Measurements from ENCODE around the gene VCPKMT.

DNA sequence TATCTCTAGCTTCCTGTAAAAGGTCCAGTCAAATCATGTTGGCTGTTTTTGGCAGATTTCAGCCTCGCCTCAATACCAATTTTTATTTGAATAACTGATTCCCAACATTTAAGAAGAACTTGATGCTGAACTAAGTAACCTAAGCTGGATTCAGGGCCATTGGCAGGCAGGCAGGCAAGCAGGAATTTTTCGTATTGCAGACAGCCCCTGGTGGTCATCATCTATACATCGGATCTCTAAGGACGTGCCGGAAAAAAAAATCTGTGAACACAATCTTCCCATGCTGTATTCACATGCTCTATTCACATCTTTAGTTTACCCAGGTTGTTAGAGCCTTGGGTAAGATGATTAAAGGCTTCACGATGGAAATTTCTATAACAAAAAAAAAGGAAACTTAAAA, 7.0 kb downstream of the VCPKMT start:
- no peak for TF ChIP-seq POLR2AphosphoS5 (IDR thresholded peaks at IDR 0.05; ENCODE audit: borderline replicate concordance, low read depth, low read length)
- no peak for TF ChIP-seq EZH2 (IDR thresholded peaks at IDR 0.05)
- TF ChIP-seq FOXP2 (optimal IDR thresholded peaks at IDR 0.05; ENCODE audit: control extremely low read depth, extremely low read length, insufficient read depth) = no peak
